Measurements from ENCODE around the gene ANKRD33B. TPM values are rescaled to one million over a fixed set of nuclear protein-coding genes. Genes with fewer than 3 reads are reported as not detected.

ANKRD33B gene
- total RNA-seq, 2 donors from 2014 or later, result 2.0 to 4.8 TPM

DNA sequence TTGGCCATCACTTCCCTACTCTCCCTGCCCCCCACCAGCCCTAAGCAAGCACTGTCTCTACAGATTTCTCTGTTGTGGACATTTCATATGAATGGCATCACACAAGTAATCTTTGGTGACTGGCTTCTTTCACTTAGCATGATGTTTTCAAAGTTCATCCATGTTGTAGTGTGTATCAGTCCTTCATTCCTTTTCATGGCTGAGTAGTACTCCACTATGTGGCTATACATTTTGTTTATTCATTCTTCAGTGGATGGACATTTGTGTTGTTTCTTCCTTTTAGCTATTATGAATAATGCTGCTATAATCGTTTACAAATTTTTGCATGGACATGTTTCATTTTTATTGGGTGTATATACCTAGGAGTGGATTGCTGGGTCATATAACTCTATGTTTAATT is 113.1 kb downstream of the ANKRD33B start:
- no peak for ATAC-seq
- no peak for DNase-seq
- intact Hi-C loops (cut with DNase I), result no loop called here

DNA sequence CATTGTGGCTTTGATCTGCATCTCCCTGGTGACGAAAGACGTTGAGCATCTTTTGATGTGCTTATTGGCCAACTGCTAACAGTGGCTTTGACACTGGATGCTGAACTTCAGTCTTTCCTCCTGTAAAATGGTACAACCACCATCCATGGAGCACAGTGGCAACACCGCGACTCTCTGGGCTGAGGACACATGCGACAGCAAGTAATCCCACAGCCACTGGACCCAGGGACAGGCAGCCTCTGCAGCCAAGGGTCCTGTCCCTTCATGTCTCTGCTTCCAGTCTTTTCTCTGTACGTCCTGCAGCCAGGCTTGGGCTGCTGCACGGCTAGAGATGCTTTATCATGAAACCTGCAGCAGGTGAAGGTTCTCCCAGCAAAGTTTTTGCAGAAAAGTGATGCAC is 113.7 kb downstream of the ANKRD33B start:
- DNase-seq (no peak), ATAC-seq (no peak)
- intact Hi-C loops (cut with DNase I), result no loop called here

DNA sequence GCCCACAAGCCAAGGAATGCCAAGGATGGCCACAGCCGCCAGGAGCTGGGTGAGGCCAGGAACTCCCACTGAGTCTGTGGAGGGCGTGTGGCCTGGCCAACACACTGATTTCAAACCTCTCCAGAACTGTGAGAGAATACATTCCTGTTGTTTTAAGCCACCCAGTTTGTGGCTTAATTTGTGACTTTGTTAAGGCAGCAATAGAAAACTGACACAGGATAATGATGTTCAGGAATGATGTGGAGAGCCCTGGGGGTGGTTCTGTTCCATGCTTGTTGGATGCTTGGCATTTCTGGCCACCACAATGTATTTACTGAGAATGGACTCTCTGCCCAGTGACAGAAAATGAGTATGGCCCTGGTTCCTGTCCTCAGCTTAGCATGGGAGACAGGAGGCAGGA is 114.4 kb downstream of the ANKRD33B start:
- DNase-seq (no peak), ATAC-seq (no peak)
- intact Hi-C loops (cut with DNase I), result no loop called here

DNA sequence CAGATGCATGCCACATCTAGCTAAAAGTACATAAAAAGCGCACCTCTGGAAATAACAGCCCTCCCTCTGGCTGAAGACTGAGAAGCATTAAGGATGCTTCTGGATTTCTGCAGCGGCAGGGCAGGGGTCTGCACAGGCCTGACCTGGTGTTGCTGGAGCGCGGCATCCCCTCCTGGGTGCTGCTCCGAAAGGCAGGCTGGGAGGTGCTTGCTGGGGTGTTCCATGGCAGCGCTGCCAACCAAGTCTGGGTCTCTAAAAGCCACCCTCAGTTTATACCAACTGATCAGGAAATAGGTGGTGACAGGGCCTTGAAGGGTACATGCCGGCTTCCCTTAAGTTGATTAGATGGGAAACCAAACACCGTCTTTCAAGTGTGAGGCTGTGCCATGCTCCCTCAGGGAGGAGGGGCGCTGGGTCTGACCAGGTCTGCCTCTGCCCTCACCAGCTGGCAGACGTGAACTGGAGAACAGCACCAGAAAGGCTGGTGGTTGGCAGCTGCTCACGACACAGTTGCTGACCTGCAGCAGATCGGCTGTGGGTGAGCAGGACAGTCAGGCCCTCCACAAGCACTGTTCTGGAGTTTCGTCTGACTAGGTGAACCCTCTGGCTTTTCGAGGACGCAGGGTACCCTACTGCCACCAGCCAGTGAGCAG is 115.6 kb downstream of the ANKRD33B start:
- intact Hi-C loops (cut with DNase I), result no loop called here
- ATAC-seq (peak in 1 of 2 donors; percentile 17), DNase-seq (no peak)

DNA sequence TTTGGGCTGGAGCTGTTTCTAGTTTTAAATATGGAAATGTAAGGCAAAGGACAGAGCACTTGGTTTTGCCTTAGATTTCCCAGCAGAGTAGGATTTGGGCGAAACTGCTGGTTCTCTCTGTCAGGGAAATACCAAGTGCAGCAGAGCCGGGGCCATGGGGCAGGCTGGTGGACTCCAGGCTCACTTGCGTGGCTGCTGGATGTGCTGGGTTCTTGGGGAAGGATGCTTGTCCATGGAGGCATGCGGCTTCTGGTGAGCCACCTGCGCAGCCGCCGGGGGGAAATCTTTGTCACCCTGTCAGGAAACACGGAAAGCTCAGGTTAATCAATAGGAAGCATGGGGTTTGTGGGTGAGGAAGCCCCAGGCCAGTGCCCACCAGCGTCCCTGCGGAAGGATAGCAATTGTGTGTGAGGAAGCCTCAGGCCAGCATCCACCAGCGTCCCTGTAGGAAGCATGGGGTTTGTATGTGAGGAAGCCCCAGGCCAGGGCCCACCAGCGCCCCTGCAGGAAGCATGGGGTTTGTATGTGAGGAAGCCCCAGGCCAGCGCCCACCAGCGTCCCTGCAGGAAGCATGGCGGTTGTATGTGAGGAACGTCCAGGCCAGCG is 117.1 kb downstream of the ANKRD33B start:
- intact Hi-C loops (cut with DNase I), result no loop called here
- ATAC-seq, result no peak
- DNase-seq, result no peak

DNA sequence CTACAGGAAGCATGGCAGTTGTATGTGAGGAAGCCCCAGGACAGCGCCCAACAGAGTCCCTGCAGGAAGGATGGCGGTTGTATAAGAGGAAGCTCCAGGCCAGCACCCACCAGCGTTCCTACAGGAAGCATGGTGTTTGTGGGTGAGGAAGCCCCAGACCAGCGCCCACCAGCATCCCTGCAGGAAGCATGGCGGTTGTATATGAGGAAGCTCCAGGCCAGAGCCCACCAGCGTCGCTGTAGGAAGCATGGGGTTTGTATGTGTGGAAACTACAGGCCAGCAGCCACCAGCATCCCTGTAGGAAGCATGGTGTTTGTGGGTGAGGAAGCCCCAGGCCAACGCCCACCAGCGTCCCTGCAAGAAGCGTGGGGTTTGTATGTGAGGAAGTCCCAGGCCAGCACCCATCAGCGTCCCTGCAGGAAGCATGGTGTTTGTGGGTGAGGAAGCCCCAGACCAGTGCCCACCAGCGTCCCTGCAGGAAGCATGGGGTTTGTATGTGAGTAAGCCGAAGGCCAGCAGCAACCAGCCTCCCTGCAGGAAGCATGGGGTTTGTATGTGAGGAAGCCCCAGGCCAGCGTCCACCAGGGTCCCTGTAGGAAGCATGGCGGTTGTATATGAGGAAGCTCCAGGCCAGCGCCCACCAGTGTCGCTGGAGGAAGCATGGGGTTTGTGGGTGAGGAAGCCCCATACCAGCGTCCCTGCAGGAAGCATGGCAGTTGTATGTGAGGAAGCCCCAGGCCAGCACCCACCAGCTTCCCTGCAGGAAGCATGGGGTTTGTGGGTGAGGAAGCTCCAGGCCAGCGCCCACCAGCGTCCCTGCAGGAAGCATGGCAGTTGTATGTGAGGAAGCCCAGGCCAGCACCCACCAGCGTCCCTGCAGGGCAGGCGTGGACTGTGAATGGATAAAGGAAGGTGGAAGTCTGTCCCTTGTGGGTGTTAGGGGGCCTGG is 118.1 kb downstream of the ANKRD33B start:
- intact Hi-C loops (cut with DNase I), result no loop called here
- ATAC-seq, result no peak
- DNase-seq, result no peak

DNA sequence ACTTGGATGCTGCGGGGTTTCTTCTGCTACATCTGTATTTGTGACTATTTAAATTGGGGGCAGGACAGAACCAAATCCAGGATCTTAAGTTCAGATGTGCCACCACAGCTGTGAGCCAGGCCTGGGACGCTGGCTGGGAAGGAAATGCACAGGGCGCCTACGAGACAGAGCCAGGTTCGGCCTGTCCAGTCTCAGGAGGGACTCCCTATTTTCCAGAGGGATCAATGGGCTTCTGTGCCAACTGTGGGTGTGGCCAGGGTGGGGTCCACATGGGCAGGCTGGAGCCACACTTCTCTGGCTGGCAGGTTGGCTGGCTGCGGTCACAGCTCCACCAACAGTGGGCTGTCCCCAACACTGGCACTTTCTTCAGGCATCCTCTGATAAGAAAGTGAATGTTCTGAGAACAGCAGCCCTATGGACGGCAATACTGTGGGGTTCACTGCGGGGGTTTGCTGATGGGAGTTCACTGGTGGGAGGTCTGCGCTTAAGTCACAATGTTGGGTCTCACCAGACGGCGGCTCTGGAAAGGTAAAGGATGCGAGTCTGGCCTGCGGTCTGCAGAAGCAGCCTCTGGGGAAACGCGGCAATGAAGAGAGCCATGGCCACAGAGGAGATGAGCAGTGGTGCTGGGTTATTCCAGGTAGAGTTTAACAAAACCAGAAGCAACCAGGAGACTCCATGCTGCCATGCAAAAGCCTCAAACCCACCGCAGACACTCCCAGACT is 119.1 kb downstream of the ANKRD33B start:
- ATAC-seq, result no peak
- no peak for DNase-seq
- intact Hi-C loops (cut with DNase I), result no loop called here

DNA sequence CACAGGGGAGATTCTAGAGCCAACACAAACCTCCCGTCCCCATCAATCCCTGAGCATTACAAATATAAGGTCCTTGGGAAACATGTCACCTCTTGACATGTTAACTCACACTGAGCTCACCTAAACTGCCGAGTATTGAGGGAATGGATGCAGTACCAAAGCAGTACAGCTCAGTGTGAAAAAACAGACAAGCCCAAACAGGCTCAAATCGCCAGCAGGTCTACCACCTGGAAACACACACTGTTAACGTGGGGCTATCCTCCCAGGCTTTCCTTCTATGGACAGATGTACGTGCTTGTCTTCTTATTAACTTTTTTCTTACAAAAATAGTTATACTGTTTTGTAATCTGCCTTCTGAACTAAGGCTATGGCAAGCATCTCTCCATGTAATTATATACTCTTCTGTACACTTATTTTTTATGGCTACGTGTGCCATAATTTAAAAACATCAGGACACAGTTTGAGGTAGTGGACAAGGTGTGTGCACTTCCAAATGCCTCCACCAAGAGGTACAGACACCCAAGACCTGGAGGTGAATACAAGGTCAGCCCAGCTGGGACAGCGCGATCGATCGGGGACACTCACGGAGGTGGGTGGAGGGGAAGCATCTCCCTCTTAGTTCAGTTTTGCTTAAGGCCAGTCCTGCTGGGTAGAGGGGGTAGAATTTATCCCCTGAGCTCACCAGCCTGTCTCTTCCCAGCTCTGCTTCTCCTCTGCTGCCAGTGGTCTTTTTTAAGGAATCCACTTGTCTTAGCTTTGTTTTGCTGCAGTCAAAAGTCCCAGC is 120.6 kb downstream of the ANKRD33B start:
- no peak for DNase-seq
- intact Hi-C loops (cut with DNase I), result no loop called here
- no peak for ATAC-seq

DNA sequence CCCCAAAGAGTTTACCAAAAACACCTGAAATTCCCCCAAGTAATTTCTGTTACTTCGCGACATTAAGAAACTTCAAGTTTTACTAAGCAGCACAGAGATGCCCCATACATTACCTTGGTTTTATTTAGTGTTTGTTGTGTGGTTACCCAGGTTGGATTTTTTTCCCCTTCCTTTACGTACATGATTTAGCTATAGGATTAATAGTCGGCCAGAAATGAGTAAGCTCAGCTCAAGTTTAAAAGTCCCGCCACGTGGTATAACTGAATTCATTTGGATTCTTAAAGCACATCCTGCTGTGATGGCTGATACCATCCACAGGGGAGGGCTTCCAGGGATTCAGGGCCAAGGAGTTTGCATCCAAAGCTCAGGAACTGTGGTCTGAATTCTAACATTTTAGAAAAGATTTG is 121.2 kb downstream of the ANKRD33B start:
- no peak for ATAC-seq
- no peak for DNase-seq
- intact Hi-C loops (cut with DNase I), result no loop called here

DNA sequence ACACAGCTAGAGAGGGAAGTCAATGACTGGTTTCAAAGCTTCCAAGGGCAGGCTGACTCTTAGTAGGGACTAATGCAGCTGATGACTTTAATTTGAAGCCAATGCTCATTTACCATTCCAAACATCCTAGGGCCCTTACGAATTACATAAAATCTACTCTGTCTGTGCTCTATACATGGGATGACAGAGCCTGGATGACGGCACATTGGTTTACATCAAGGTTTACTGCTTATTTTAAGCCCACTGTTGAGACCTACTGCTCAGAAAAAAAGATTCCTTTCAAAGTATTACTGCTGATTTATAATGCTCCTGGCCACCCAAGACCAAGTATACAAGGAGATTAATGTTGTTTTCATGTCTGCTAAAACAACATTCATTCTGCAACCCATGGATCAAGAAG is 123.0 kb downstream of the ANKRD33B start:
- DNase-seq (no peak), ATAC-seq (no peak)
- intact Hi-C loops (cut with DNase I), result no loop called here

DNA sequence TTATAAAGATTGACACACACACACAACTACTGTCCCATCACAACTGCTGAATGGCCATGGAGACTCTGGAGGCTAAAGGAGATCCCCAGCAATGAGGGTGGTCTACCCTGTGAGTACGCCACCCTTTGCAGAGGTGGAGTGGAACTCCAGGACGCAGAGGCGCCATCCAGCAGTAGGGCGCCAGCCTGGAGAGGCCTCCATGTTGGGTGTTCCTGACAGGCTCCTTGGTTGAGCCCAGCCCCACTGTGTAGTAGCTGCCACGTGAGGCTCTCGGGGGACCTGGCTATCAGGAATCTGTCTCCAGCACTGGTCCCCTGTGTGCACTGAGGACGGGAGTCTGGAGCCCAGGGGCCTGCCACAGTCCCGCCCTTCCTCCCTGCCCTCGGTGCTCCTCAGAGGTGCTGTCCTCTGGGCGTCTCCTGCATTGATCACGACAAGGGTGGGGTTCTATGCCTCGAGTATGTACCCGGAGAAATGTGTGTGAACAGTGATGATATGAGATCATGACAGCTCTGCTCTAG is 124.8 kb downstream of the ANKRD33B start:
- DNase-seq (no peak), ATAC-seq (no peak)
- intact Hi-C loops (cut with DNase I), result no loop called here

DNA sequence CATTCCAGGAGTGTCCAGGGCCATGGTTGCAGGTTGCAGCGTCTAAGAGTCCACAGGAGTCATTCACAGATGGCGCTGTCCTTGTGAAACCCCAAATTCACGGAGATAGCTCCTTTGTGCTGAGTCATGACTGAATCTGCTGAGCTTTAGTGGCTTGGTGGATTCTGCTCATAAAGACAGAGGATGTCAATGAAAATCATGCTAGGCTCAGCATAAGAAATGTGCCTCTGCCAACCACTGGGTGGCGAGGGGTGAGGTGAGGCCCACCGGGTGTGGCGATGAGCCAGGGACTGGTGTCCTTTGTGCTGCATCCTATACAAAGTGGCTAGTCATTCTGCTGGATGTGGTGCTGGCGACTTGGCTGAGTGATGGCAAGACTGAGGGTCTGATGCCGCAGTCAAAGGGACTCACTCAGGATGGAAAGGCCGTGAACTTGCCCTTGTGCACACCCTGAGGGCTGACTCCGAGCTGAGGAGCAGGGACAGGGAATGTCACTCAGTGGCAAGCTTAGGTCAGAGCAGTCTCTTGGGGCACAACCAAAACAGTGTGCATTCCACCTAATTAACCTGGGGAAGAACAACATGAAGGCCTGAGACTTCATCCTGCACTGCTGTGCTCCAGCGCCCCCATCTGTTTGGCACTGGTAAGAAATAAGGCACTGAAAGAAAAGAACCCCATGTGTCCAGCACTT is 125.7 kb downstream of the ANKRD33B start:
- ATAC-seq (peak in 1 of 2 donors; percentile 13), DNase-seq (no peak)
- intact Hi-C loops (cut with DNase I), result loop anchor here (10.0 kb wide), 4 partner anchors 115 to 925 kb away; no protein-coding TSS in a partner anchor

DNA sequence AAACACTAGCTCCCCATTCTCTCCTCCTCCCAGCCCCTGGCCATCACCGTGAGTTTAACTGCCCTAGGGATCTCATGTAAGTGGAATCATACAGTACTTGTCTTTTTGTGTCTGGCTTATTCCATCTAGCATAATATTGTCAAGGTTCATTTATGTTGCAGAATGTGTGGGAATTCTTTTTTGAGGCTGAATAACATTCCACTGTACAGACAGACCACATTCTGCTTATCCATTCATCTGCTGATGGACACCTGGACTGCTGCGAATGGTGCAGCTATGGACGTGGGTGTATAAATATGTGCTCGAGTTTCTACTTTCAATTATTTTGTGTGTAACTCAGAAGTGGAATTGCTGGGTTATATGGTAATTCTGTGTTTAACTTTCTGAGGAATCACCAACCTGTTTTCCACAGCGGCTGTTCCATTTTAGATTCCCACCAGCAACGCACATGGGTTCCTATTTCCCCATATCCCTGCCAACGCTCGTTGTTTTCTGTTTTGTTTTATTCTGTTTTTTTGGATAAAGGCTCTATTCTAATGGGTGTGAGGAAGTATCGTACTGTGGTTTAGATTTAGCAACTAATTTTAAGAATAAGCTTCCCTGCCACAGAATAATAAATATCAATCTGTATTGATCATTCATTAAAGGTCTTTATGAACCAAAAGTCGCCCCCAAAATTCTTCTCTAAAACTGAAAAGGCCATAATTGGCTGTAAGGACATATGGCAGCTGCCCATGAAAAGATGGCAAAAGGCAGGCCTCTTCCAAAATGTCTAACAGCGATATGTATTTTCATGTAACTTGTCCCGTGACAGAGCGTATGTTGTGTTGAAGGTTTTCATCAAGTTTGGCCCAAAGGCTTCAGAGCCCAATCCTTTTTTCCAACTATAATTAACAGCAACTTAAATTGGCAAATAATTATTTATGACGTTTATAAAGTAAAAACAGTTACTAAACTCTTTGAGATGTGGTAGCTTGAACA is 126.9 kb downstream of the ANKRD33B start:
- DNase-seq (no peak), ATAC-seq (no peak)
- intact Hi-C loops (cut with DNase I), result loop anchor here (10.0 kb wide), 4 partner anchors 114 to 924 kb away; no protein-coding TSS in a partner anchor

DNA sequence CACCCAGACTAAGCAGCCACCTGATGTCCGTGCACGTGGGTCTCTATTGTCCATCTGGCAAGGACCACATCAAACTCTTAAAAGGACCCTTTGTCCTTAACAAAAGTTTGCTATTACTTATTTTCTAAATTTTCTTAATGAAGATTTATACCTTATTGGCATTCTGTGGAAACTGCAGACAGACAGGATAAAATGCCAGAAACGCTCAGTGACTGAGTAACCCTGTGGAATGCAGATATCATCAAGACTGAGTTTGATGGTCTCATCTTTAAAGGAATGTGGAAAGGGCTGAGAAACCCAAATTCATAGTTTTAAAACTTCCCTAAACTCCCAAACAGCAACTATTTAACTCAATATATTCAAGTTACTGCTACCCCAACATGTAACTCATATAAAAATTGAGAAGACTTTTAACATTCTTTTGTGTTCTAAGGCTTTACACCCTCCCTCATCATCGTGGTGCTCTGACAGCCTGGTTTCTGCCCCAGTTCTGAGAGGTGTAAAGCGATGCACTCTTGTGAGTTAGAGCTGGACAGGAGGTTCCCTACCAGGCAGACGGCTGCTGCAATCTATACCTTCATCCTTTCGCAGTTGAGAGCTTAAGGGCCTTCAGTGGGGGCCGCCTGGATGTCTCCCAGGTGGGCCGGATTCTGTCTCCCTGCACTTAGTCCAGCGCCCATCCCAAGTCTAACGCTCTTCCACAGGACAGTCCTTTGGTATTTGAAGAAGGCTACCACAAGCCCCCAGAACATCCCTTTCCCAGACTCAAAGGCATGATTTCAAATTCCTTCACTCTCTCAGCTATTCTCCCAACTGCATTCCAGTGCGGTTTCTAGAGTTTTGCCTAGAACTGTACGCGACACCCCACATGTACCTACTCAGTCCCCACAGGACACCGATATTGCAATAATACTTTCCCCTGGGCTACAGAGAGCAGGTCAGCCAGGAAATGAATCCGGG is 128.2 kb downstream of the ANKRD33B start:
- intact Hi-C loops (cut with DNase I), result loop anchor here (10.0 kb wide), 4 partner anchors 113 to 923 kb away; no protein-coding TSS in a partner anchor
- ATAC-seq, result peak in 1 of 2 donors; percentile 22
- DNase-seq, result no peak

DNA sequence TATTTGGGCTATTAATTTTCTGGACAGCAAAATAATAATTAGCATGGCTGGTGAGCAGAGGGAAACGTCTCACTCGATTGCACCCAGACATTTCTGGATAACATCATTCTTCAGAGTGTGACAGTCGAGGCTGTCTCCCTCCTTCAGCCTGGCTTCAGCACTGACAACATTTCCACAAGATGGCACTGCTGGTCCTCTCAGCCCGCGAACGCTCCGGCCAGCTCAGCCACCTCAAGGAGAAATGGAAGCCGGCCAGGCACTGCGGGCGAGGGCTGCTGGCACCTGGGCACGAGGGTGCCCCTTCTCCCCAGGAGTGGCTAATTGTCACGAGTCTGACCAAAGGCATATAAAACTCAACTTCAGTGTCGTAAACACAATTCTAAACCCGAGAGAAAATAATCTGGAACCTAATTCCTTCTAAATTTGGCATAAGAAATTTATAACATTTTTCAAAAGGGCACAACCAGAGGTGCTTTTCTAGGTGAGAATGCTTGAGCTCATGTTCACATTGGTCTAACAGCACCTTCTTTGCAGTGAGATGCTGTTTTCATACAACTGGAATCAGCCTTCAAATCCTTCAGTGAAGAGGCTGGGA is 131.3 kb downstream of the ANKRD33B start:
- DNase-seq (peak; percentile 78), ATAC-seq (peak; percentile 88 to 89)
- intact Hi-C loops (cut with DNase I), result loop anchor here (10.0 kb wide), 4 partner anchors 110 to 920 kb away; no protein-coding TSS in a partner anchor

All from left cardiac atrium (tissue), 4 donors.